Measurements from ENCODE around the gene NTNG2.

DNA sequence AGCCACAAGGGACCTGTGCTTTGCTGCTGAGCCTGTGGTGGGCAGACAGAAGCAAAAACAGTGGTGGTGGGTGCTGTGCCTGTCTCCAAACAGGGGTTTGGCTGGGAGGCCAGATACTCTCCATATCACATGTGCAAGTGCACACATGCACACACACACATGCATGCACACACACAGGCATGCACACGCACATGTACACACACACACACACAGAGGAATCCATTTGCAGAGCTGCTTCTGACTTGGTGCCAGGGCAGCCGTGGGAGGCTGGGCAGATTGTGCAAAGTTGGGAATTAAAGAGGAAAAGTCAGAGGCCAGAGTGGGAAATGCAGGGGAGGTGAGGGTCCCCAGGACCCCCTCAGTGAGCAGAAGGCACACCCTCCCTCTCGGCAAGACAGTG, 71.3 kb downstream of the NTNG2 start:
- TF ChIP-seq POLR2AphosphoS5 (IDR thresholded peaks at IDR 0.05) (no peak), CTCF (IDR thresholded peaks at IDR 0.05 in 8 of 11, conservative IDR thresholded peaks at IDR 0.05 in 3 of 11) (no peak), POLR2A (IDR thresholded peaks at IDR 0.05) (no peak)

Data from spleen (tissue), 7 donors.